ENCODE measurements around the gene CEP95. TPM values are rescaled to one million over a fixed set of nuclear protein-coding genes. Genes with fewer than 3 reads are reported as not detected.

The CEP95 gene
- total and polyA plus RNA-seq, 10 of the 15 experiments (the other 5 are each of a cell fraction or from before 2014, with no cell fraction given): 17.7 to 54.9 (median 29.6) TPM

- TF ChIP-seq NFYB (IDR thresholded peaks at IDR 0.05; ENCODE audit: insufficient read depth, low read depth, low read length) (no peak), SREBF2 (IDR thresholded peaks at IDR 0.05; ENCODE audit: low read length) (no peak; the same call in 1 of the 2 replicates), RB1 (IDR thresholded peaks at IDR 0.05; ENCODE audit: borderline replicate concordance) (0 out of 2 replicates have a peak, but pooled peaks have one; percentile 31), SIX5 (IDR thresholded peaks at IDR 0.05; ENCODE audit: low read depth, low read length, severe bottlenecking) (no peak), ZBED1 (IDR thresholded peaks at IDR 0.05; ENCODE audit: borderline replicate concordance) (peak; percentile 86), ESRRA (IDR thresholded peaks at IDR 0.05; ENCODE audit: low read length) (no peak), HDGF (IDR thresholded peaks at IDR 0.05) (peak; percentile 64; the same call in 1 of the 2 replicates), PKNOX1 (IDR thresholded peaks at IDR 0.05) (peak; percentile 91), ZBTB11 (CRISPR knock-in tag; IDR thresholded peaks at IDR 0.05) (peak; percentile 58), ZNF274 (IDR thresholded peaks at IDR 0.05; ENCODE audit: insufficient read depth, insufficient read length) (no peak), RELB (IDR thresholded peaks at IDR 0.05; ENCODE audit: low read depth) (peak; percentile 61; the same call in 1 of the 2 replicates), SKIL (IDR thresholded peaks at IDR 0.05; ENCODE audit: low read depth, poor library complexity, severe bottlenecking) (peak; percentile 53), SMAD1 (IDR thresholded peaks at IDR 0.05; ENCODE audit: low read depth, partially characterized antibody) (no peak), NR2C1 (IDR thresholded peaks at IDR 0.05) (0 out of 2 replicates have a peak, but pooled peaks have one; percentile 6), NFXL1 (IDR thresholded peaks at IDR 0.05; ENCODE audit: borderline replicate concordance) (no peak), MYB (IDR thresholded peaks at IDR 0.05; ENCODE audit: borderline replicate concordance, low read depth, low read length) (peak; percentile 30; the same call in 1 of the 2 replicates), CREM (IDR thresholded peaks at IDR 0.05; ENCODE audit: low read depth) (no peak; the same call in 1 of the 2 replicates), FOS (IDR thresholded peaks at IDR 0.05; ENCODE audit: borderline replicate concordance, extremely low read depth, insufficient read length) (no peak), ETV6 (conservative IDR thresholded peaks at IDR 0.05 in 1 of 2, IDR thresholded peaks at IDR 0.05 in 1 of 2; ENCODE audit: borderline replicate concordance in 1 of 2, low read depth in 1 of 2) (no peak; a peak in 1 of 4 replicates)
Observed at GRCh38 chr17:64496786-64497564, 9.8 kb upstream of the CEP95 start, which contains the start of gene POLG2 (continued).

Data from GM12878 (cell line).